GM12865 (cell line): ENCODE measurements around the gene FLAD1.

Experiments
- DNase-seq: peaks from one replicate; pipeline ENCODE4 v3.0.0; 2010; ENCODE audit warnings: low read depth
- H3K4me3 ChIP-seq: 2 replicates; pipeline ENCODE4 v1.5.1; 2011; ENCODE audit warnings: mild to moderate bottlenecking, low read depth, low read length, control low read depth
- CTCF ChIP-seq: IDR thresholded peaks from 2 replicates; pipeline ENCODE4 v1.5.1; 2011; ENCODE audit warnings: low read length, control low read depth, low read depth, inconsistent platforms; ENCODE audit not compliant: insufficient read depth; ENCODE audit errors: missing control alignments

FLAD1 gene

GRCh38 chr1:154954541-154954940 is 28.6 kb upstream of the FLAD1 start:
- H3K4me3 ChIP-seq, result peak overlapping the region; percentile 85
- DNase-seq, result no peak
- no peak for TF ChIP-seq CTCF

GRCh38 chr1:154955039-154955717 is 28.0 kb upstream of the FLAD1 start:
- peak overlapping the region; percentile 85 for H3K4me3 ChIP-seq
- no peak for TF ChIP-seq CTCF
- DNase-seq, result peak; percentile 95

GRCh38 chr1:154955718-154956543 is 27.2 kb upstream of the FLAD1 start, which contains the start of gene PBXIP1:
Gene PBXIP1, minus strand, starts transcription at chr1:154956099. Its CDS starts 2,378 bp downstream, at chr1:154953721.
- H3K4me3 ChIP-seq, result peak within 1 kb of the TSS; percentile 85
- peak; percentile 91 for DNase-seq

GRCh38 chr1:154956544-154956941 is 26.6 kb upstream of the FLAD1 start:
- TF ChIP-seq CTCF, result no peak
- DNase-seq, result no peak
- peak overlapping the region; percentile 85 for H3K4me3 ChIP-seq

More at GRCh38 chr1:154955718-154956543, 27.2 kb upstream of the FLAD1 start, which contains the start of gene PBXIP1:
- TF ChIP-seq CTCF, result no peak

- no peak for DNase-seq
- TF ChIP-seq CTCF, result no peak
These were observed 26.0 kb upstream of the FLAD1 start for GRCh38 chr1:154957091-154957657.

GRCh38 chr1:154958036-154958435 is 25.1 kb upstream of the FLAD1 start:
- no peak for DNase-seq
- no peak for TF ChIP-seq CTCF
- H3K4me3 ChIP-seq, result no peak overlapping the region

More at GRCh38 chr1:154957091-154957657, 26.0 kb upstream of the FLAD1 start:
- no peak overlapping the region for H3K4me3 ChIP-seq
